Endothelial cell of hepatic sinusoid (primary cell): Measurements from ENCODE around the gene KSR1.

Experiments used
- in situ Hi-C: cut with HindIII; loops from 2 replicates; pipeline ENCODE4 v1.10.0; 2017; ENCODE audit warnings: low sequenced_read_pairs

KSR1 gene

GRCh38 chr17:27546624-27547300 is 90.5 kb downstream of the KSR1 start:
- in situ Hi-C loops, result no loop called here

- in situ Hi-C loops, result no loop called here
Observed at GRCh38 chr17:27547301-27547683, 91.0 kb downstream of the KSR1 start.

GRCh38 chr17:27548369-27548768 is 92.1 kb downstream of the KSR1 start:
- in situ Hi-C loops, result no loop called here

DNA sequence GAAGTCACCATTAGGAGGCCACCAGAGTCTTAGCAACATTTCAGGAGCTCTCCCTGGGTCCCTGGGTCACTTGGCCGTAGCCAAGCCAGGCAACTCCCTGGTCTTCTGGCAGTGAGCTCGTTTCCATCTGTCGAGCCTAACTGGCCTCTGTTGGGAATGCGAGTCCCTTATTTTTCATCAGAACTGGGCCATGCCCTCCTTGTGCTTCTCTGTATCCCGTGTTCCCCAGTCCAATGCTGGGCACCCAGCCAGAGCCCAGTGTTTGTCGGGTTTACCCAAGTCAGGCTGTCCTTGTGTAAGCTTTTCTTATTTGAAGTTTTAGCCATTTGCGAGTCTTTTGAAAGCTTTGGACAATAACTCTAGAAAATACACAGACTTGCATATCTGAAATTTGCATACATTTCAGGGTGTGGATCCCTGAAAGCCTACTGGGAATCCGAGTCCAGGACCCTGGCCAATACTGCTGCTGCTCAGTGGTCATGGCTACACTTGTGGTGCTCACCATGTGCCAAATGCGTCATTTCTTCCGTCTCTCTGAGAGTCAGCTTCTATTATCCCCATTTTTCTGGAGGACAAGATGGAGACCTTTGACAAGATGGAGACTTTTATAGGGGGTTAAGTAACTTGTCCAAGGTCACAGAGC is 93.1 kb downstream of the KSR1 start:
- in situ Hi-C loops, result no loop called here

- in situ Hi-C loops, result no loop called here
Observed at GRCh38 chr17:27550291-27550930, 94.2 kb downstream of the KSR1 start.

- in situ Hi-C loops, result no loop called here
Observed at GRCh38 chr17:27550974-27551505, 94.8 kb downstream of the KSR1 start.

DNA sequence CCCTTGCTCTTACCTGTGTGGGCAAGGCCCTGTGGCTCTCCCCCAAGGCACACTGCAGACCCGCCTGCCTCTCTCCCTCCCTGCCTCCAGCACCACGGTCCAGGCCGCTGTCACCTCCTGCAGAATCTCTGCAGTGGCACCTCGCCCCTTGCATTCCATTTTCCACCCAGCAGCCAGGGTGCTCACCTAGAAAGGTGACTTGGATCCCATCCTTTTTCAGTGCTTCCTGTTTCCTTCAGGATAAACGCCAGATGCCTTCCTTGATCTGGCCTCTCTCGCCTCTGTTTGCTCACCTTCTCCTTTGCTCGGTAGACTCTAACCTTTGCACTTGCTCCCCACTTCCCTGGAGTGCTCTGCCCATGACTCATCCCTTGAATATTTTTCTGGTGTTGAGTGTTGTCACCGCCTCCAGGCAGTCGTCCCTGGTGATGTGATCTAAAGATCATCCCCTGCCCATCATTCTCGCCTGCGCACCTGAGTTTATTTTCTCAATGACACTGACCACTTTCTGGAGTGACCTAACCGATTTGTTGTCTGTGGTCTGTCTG is 95.5 kb downstream of the KSR1 start:
- in situ Hi-C loops, result no loop called here

DNA sequence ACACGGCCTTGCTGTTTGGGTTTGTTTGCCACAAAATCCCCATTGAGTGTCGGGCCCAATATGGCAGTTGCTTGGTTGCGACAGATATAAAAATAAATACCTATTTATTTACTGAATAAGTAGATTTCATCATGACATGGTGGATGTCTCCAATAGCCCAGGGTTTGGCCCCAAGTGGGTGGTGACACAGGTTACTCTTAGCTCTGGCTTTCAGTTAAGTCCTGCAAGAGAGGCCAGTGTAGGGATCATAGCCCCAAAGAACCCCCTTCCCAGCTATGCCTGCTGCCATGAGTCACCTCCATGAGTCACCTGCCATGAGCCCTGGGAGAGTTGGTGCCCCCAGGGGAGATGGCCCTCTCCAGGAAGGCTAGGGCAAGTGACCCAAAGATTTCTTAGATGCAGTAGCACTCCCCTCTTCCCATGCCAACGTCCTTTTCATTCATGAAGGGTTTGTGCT is 96.1 kb downstream of the KSR1 start:
- in situ Hi-C loops, result no loop called here

GRCh38 chr17:27553019-27553511 is 96.8 kb downstream of the KSR1 start:
- in situ Hi-C loops, result no loop called here

- in situ Hi-C loops, result no loop called here
Observed at GRCh38 chr17:27554152-27554551, 97.9 kb downstream of the KSR1 start.

GRCh38 chr17:27554911-27555310 is 98.7 kb downstream of the KSR1 start:
- in situ Hi-C loops, result no loop called here

- in situ Hi-C loops, result no loop called here
Observed at GRCh38 chr17:27555339-27555738, 99.1 kb downstream of the KSR1 start.

- in situ Hi-C loops, result no loop called here
Observed at GRCh38 chr17:27558341-27558740, 102.1 kb downstream of the KSR1 start.

GRCh38 chr17:27558842-27559505 is 102.7 kb downstream of the KSR1 start:
- in situ Hi-C loops, result no loop called here

DNA sequence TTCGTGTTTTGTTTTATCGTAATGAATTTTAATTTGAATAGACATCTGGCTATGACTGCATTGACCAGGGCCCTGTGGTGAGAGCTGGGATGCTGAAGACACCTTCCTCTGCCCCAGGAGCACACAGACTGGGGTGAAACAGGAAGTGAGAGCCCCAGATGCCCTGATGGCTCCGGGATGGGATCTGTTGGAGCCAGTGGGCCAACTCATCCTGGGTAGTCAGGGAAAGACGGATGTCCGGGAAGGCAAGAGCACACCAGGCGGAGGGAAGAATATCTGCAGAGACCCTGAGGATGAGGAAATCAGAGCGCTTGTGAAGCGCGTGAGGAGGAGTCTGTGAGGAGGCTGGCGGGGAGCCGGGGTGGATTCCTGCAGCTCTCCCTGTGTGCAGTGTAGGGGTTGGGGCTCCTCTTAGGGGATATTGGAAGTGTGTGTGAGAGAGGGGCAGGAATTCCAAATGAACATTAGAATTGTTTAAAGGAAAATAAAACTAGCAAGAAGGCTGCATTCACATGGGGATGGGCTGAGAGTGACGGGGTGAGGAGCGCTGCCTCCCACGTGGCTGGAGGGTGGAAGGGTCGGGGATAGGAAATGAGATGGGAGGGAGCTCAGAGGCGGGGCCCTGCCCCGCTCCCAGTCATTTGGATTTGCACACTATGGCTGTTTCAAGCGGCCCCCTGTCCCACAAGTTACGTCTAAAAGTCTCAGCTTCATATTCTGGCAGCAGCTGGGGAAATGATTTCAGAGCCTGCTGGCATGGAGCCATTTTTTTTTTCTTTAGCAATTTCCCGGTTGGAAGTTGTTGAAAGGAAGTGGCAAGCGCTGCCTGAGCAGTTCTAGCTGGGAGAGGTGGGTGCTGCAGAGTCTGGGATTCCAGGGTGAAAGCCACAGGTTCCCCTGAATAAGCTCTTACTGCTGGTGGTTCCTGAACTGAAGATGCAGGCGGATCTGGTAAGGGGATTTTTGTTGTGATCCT is 103.5 kb downstream of the KSR1 start:
- in situ Hi-C loops, result no loop called here

GRCh38 chr17:27560668-27561067 is 104.4 kb downstream of the KSR1 start:
- in situ Hi-C loops, result no loop called here

- in situ Hi-C loops, result no loop called here
Observed at GRCh38 chr17:27562777-27563455, 106.7 kb downstream of the KSR1 start.

DNA sequence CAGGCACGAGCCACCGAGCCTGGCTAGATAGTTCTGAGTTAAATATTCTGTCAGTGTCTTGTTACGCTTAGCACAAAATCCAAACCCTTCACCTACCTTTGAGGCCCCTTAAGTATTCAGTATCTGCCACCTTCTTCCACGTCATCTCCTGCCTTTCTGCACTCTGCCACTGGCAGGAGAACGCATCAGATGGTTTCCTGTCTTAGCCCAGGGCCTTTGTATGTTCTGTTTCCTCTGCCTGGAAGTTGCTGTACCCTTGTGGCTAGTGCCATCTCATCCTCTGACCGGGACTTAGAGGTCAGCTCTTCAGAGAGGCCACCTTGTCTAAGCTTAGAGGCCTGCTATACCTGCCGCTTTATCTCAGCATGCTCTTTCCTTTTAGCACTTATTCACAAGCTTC is 107.3 kb downstream of the KSR1 start:
- in situ Hi-C loops, result no loop called here

GRCh38 chr17:27564463-27564862 is 108.2 kb downstream of the KSR1 start:
- in situ Hi-C loops, result no loop called here
